Limb (tissue), 2 donors: ENCODE measurements around the gene IRF2.

Source experiments
- DNase-seq, 2 donors: peaks; one replicate each; pipeline ENCODE4 v3.0.0-alpha.2; 2016; ENCODE audit errors: extremely low spot score in 2 of 2

IRF2 gene

DNA sequence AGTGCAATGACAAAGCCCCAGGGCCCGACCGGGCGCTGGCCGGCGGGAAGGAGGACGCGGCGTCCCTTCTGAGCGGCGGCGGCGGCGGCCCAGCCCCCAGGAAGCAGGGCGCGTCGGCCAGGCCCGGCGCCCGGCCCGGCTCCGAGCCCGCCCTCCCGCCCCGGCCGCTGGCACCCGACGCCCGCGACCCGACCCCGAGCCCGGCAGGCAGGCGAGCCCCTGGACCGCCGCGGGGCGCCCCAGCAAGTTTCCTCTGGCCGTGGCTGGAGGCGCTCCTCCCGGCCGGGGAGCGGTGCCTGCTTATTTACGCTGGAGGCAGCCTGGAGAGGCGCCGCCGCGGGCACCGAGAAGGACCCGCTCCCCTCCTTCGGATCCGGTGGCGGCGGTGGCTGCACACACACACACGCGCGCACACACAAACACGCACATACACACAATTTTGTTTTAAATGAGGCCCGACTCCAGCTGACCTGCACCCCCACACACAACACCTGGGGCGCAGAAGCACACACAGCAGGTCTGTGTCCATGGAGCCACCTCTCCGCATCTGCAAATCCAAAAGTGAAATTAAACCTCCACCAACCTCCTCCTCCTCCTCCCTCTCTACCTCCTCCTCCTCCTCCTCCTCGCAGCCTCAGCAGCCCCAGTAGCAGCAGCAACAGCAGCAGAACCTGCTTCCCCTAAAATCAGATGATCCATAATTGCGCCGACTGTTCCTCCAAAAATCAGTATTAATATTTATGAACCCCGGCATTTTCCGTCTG, 669 bp downstream of the IRF2 start:
- peak in 1 of 2 donors; percentile 74 for DNase-seq

DNA sequence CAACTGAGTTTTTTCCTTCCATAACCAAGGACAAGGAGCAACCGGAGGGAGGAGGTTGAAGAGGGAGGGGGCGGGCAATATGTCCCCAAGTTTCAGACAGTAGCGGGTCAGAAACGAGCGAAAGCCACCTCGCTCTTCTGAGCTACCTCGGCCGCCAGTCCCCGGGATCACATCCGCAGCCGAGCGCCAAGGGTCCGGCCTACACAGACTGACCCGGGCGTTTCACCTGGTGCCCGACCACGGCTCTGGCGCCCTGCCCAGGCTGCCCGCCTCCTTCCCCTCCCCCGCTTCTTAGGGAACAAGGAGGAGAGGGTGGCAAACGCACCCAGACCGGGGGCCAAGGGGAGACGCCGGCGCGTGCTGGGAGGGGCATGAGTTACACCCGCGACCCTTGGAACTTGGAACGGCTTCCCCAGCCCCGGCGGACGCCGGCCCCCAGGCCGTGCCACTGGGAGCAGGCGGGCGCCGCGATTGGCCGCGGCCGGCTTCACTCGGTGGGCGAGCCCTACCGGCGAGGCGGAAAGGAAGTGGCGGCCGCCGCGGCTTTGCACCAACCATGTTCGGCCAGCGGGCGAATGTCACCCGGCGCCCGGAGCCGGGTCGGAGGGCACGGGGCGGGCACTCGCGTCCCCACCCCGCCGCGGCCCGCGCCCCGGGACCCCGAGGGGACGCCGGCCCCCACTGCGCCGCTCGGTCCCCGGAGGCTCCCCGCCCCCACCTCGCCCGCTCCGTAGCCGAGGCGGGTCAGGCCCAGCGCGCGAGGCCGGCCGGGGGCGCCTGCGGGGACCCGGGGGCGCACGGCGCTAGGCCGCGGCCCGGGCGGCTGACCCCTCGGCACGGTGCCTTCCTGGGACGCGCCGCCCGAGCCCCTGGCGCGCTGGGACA, 1.5 kb downstream of the IRF2 start:
- peak; percentile 34 to 80 for DNase-seq

DNA sequence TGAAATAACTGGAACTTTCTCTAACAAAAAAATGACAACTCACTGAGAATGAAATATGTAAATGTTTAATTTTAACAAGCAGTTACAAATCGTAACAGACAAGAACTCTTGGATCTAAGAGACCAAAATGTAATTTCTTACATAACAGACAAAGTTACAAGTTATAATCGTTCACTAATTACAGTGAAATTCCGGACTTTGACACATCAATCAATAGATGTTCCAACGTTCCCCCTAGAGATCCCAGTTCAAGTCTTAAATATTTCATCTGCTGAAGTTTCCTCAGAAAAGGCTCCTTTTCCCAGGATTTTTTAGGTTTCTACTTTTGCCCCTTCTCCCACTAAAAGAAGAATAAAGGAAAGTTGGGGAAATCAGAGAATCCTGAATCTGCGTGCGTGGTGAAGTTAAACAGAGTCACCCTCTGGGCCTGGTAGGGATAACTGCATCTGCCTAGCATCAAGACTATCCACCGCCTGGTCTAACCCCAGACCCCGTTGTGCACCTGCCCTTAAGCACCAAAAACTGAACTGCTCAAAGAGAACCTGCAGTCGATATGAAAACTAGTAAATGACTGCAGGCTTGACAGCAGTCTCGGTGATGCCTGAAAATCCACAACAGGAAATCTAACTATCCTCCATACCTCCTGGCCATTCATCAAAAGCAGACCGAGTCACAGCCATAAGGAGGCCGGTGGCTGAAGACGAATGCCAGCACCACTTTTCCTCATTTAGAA, 2.3 kb downstream of the IRF2 start:
- no peak for DNase-seq

DNA sequence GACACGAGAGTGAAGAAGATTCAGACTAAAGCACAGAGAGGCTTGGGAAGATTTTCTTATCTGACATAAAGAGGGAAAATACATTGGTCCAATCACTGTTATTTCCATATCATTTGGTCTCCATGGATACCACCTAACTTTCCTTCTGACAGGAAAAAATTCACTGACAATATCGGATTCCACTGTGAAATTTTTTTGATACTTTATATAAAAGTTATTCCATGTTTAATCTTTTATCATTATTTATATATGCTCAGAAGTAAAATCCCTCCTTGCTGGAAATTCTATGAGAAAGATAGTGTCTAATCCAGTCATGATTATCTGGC, 3.6 kb downstream of the IRF2 start:
- DNase-seq: no peak

DNA sequence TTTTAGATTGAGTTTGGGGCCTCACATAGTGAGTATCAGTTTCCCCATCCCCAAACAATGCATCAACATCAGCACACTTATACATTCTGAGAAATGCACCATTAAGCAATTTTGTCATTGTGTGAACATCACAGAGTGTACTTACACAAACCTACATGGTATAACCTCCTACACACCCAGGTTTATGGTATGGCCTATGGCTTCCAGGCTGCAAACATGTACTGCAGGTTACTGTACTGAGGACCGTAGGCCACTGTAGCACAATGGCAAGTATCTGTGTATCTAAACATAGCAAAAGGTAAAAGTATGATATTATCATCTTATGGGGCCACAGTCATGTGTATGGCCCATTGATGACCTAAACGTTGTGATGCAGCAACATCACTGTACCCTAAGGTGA, 7.7 kb downstream of the IRF2 start:
- DNase-seq: no peak

- DNase-seq: no peak
Observed at GRCh38 chr4:184464759-184465454, 9.4 kb downstream of the IRF2 start.

DNA sequence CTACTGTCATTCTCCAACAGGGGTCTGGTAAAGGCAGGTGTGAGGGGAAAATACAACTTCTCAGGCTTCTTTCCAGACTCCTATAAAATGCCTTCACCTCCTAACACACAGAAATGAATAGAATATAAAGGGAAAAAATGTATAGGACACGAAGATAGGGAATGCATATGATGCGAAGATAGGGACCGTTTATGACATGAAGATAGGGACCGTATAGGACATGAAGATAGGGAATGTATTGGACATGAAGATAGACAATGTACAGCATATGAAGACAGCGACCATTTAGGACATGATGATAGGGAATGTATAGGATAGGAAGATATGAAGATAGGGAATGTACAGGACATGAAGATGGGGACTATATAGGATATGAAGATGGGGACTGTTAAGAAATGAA, 10.5 kb downstream of the IRF2 start:
- DNase-seq: no peak

GRCh38 chr4:184463158-184463557, 11.2 kb downstream of the IRF2 start:
- no peak for DNase-seq

DNA sequence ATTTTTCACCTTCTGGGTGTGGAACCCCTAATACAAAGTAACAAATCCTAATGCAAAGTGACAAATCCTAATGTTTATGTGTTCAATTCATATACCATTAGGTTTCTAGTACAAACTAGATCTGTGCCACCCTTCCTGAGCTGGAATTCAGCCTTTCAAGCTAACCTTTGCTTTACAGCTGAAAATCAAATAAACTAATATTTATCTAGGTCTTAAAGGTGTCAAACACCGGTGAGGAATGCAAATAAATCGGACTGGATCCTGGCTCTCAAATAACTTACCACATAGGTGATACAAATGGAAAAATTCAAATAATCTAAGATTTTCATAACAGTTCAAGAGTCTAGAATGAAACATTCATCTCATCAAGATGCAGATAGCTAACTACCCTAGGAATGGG, 11.6 kb downstream of the IRF2 start:
- DNase-seq: no peak

DNA sequence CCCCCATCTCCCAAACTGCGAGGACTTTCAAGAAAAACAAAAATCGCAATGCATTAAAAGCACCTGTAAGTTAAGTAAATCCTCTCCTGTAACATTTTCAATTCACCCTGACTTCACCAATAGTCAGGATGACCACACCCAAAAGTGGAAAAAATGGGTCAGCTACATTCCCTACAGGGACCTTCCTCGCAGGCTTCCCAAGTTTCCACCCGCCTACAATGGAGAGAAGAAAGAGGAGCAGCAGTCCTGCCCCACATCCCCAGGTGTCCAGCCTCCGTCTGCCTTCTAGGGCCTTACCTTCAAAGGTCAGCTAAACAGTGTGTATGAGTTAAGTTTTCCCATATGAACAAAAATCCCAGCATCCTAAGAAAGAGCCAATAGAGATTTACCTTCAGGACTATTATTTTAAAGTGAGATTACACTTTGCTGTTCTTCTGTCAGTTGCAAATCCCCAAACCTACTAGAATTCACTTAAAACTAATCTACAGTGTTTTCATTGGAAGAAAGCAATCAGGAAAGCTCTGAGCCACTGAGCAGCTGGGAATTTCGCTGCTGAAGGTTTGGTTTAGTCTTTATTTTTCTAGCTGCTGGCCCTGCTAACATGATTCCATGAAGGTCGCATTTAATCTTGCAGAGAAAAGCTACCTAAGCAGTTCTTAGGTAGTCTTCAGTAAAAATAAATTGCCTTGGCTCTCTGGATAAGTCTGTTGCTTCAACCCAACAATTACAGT, 12.5 kb downstream of the IRF2 start:
- DNase-seq: no peak

DNA sequence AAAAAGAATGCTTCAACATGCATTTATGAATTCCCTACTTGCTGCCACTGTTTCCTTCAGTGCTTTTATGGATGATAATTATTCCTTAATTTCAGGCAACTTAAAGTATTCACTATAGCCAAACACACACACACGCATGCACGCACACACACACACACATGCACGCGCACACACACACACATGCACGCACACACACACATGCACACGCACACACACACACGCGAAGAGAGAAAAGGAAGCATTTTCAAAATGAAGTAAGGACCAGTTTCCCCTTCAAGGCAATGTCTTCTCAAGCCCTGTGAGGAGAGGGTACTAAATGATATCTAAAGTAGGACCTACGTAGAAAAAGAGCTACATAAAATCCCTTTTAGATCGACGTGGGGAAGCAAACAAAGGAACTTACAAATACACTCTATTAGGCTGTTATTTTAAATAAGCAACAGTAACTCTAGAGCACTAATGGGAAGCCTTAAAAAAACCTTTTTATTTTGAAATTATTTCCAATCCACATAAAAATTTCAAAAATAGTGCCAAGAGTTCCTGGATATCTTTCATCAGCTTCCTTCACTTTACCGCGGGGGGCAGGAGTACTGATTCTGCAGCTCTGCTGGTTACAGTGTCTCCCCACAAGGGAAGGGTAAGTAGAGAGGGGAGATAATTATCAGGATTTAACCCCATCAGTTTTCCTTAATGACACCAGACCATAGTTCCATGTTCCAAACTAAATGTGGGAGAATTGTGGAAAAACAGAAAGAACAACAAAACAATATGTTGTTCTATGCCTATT, 13.7 kb downstream of the IRF2 start:
- no peak for DNase-seq

DNA sequence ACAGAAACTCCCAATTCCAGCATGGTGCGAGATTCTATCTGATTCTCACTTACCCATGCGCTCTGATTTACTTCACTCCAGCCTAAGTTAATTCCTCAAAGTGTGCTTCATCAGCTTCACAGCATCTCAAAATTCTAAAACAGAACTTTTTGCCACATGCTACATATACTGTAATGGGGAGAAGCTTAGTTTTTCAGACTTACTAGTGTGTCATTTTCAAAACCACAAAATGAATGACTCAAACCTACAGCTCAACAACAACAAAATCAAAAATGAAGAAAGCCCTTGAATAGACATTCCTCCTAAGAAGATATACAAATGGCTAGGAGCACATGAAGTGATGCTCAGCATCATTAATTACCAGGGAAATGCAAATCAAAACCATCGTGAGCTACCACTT, 14.9 kb downstream of the IRF2 start:
- no peak for DNase-seq

- no peak for DNase-seq
Observed at GRCh38 chr4:184457535-184458249, 16.7 kb downstream of the IRF2 start.

DNA sequence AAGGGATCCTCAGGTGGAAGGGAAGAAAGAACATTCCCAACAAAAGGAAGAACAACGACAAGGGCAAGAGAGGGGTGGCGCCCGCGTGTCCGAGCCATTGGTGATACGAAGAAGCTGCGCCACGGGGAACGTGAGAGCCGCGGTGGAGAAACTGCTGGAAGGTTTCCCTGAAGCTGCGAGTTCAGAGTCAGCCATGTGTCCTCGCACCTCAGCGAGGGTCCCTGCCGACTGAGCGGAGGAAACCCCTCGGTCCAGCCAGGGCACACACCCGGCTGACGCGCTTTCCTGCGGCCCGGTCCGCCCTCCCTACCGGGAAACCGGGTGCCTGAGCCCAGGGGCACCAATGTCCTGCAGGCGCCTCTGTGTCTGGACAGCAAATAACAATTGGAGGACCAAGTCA, 18.0 kb downstream of the IRF2 start:
- DNase-seq: no peak

DNA sequence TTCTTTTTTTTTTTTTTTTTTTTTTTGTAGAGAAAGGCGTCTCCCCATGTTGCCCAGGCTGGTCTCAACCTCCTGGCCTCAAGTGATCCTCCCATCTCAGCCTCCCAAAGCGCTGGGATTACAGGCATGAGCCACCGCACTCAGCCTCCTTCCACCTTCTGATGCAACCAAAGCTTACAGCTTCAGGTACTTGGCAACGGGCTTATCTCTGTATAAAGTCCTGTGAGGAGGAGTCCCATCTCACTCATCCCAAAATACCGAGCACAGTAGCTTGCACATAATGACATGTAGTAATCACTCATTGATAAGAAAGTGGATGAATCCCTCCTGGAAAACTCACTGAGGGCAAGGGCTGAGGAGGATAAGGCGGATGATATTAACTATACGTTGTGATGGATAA, 19.1 kb downstream of the IRF2 start:
- no peak for DNase-seq

- DNase-seq: peak in 1 of 2 donors; percentile 55
Observed at GRCh38 chr4:184453365-184454160, 20.8 kb downstream of the IRF2 start.

- no peak for DNase-seq
Observed at GRCh38 chr4:184452740-184453139, 21.6 kb downstream of the IRF2 start.

DNA sequence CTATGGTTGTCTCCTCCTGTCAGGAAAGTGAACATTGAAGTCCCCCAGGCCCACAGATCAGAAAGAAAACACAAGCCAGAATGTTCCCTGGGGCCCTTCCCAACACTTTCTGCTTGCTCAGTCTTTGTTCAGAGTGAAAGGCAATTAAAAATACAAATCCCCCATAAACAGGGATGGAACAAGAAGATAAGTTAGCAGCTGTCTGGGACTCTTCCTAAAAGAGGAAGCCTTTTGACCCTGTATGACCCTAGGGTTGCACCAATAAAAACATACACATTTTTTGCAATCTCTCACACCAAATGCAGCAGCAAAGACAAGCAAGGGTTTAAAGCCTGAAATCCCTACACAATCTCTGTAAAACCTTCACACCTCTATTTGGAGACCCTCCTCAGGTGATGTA, 22.6 kb downstream of the IRF2 start:
- DNase-seq: no peak
